Measurements from ENCODE around the gene PLCB2.

The PLCB2 gene, protein sequence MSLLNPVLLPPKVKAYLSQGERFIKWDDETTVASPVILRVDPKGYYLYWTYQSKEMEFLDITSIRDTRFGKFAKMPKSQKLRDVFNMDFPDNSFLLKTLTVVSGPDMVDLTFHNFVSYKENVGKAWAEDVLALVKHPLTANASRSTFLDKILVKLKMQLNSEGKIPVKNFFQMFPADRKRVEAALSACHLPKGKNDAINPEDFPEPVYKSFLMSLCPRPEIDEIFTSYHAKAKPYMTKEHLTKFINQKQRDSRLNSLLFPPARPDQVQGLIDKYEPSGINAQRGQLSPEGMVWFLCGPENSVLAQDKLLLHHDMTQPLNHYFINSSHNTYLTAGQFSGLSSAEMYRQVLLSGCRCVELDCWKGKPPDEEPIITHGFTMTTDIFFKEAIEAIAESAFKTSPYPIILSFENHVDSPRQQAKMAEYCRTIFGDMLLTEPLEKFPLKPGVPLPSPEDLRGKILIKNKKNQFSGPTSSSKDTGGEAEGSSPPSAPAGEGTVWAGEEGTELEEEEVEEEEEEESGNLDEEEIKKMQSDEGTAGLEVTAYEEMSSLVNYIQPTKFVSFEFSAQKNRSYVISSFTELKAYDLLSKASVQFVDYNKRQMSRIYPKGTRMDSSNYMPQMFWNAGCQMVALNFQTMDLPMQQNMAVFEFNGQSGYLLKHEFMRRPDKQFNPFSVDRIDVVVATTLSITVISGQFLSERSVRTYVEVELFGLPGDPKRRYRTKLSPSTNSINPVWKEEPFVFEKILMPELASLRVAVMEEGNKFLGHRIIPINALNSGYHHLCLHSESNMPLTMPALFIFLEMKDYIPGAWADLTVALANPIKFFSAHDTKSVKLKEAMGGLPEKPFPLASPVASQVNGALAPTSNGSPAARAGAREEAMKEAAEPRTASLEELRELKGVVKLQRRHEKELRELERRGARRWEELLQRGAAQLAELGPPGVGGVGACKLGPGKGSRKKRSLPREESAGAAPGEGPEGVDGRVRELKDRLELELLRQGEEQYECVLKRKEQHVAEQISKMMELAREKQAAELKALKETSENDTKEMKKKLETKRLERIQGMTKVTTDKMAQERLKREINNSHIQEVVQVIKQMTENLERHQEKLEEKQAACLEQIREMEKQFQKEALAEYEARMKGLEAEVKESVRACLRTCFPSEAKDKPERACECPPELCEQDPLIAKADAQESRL

DNA sequence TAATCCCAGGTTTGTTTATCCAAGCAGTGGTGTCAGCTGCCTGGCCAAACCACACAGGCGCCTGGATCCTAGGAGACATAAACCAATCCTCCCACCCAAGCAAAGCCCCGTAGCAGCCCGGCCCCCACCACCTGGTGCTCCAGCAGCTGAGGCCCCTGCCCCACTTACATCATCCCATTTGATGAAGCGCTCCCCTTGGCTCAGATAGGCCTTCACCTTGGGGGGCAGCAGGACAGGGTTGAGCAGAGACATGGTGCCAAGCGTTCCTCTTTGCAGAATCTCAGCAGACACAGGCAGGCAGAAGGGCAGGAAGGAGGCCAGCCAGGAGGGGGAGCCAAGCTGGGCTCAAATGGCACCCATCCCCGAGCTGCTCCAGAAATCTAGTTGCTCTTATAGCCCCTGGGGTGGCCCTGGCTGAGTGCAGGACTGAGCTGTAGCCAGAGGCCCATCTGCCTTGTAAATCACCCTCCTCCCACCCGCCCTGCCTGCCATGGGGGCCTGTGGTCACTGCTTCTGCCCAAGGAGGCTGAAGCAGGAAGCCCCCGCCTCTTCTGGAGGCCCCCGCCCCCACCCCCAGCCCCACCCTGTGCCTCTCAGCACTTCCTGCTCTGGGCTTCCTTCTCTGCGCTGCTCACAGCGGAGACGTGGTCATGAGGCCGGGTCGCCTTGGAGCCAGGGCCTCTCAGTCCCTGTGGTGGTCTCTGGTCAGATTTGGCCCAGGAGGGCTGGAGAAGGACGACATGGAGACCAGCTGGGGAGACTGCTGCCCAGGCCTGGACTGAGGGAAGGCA is at the start of gene PLCB2:
TSS of gene PLCB2 (minus strand) at position 515 of the 791 bp plus-strand sequence. CDS start at position 252, 263 bp downstream.
- Histone ChIP-seq H3K4me3 (ENCODE audit: low read length) (peak within 1 kb of the TSS; percentile 61), H3K9ac (ENCODE audit: low read length) (peak within 1 kb of the TSS; percentile 61), H3K27ac (ENCODE audit: low read depth, low read length) (no peak within 1 kb of the TSS), H3K36me3 (ENCODE audit: control insufficient read depth, insufficient read depth, low read length) (peaks cover 2% of the 10 kb centered on the region), H3K4me1 (ENCODE audit: control insufficient read depth, insufficient read depth, low read length) (no peaks in the 10 kb centered on the region), H3K27me3 (ENCODE audit: control insufficient read depth, insufficient read depth, low read length) (no peaks in the 10 kb centered on the region)

DNA sequence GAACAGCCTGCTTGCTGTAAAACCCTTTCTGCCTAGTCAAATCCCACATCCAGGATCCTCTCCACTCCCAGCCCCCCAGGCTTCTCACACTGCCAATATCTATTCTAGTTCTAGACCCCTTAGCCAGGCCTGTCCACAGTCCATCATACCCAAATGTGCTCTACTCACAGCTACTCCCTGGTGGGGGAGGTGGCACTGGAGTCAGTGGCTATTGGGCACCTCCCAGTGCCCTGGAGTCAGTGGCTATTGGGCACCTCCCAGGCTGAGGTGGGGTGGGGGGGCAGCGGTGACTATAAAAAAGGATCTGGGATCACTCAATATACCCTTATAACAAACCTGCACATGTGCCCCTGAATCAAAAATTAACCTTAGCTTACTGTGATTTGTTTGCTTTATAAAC is 49.5 kb upstream of the PLCB2 start:
- Histone ChIP-seq H3K9ac (ENCODE audit: low read length) (no peak overlapping the region), H3K4me1 (ENCODE audit: control insufficient read depth, insufficient read depth, low read length) (peaks cover 3% of the 10 kb centered on the region), H3K27ac (ENCODE audit: low read depth, low read length) (no peak overlapping the region), H3K36me3 (ENCODE audit: control insufficient read depth, insufficient read depth, low read length) (no peaks in the 10 kb centered on the region), H3K4me3 (ENCODE audit: low read length) (peak overlapping the region; percentile 64), H3K27me3 (ENCODE audit: control insufficient read depth, insufficient read depth, low read length) (no peaks in the 10 kb centered on the region)

DNA sequence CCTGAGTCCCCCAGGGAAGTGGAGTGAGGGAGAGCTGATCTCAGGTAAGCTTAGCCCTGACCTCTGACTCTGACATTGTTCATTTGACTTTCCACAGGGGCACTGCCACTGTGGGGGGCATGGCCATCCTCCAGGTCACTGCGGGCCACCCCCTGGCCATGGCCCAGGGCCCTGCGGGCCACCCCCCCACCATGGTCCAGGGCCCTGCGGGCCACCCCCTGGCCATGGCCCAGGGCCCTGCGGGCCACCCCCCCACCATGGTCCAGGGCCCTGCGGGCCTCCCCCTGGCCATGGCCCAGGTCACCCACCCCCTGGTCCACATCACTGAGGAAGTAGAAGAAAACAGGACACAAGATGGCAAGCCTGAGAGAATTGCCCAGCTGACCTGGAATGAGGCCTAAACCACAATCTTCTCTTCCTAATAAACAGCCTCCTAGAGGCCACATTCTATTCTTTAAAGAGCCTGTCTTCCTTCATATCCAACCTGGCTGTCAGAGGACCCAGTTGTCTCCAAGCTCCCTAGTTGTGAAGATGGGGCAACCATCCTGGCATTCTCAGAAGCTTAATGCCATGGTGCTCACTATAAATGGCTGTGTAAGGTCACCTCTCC is 48.3 kb upstream of the PLCB2 start:
- Histone ChIP-seq H3K4me3 (ENCODE audit: low read length) (no peak overlapping the region), H3K9ac (ENCODE audit: low read length) (no peak overlapping the region), H3K36me3 (ENCODE audit: control insufficient read depth, insufficient read depth, low read length) (no peaks in the 10 kb centered on the region), H3K27ac (ENCODE audit: low read depth, low read length) (no peak overlapping the region), H3K4me1 (ENCODE audit: control insufficient read depth, insufficient read depth, low read length) (peaks cover 3% of the 10 kb centered on the region), H3K27me3 (ENCODE audit: control insufficient read depth, insufficient read depth, low read length) (no peaks in the 10 kb centered on the region)

DNA sequence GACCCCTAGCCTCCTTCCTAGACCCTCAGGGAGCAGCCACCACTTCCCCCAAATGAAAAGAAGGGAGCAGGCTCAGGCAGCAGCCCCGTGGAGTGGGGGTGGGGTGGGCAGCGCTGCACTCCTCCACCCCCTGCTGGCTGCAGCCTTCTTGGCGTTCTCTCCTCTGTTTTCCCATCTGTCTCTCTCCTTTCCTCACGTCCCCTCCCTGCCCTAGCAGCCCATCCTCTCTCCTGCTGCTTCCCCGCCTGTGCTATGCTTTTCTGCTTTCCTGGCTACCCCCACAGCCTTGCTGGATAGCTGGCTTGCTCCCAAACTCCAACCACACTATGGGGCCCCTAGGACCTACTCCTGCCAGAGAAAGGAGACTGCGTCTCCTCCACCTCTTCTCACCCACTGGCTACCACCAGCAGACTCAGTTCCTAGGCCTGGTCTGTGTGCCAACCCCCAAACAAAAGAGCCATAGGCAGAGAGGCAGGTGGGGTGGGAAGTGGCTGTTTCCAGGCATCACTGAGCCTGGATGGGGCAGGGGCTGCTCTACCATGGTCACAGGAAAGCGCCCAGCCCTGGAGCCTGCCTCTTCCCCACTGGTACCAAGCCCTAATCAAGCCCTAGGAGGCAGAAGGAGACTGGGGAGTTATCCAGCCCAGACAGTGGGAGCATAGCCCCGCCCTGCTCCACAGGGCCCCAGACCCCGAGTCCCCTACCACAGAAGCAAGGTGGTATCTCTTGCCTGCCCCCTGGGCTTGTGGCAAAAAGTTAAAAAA is 46.9 kb upstream of the PLCB2 start:
- Histone ChIP-seq H3K9ac (ENCODE audit: low read length) (no peak overlapping the region), H3K36me3 (ENCODE audit: control insufficient read depth, insufficient read depth, low read length) (no peaks in the 10 kb centered on the region), H3K27me3 (ENCODE audit: control insufficient read depth, insufficient read depth, low read length) (no peaks in the 10 kb centered on the region), H3K27ac (ENCODE audit: low read depth, low read length) (no peak overlapping the region), H3K4me3 (ENCODE audit: low read length) (no peak overlapping the region), H3K4me1 (ENCODE audit: control insufficient read depth, insufficient read depth, low read length) (peaks cover 3% of the 10 kb centered on the region)

DNA sequence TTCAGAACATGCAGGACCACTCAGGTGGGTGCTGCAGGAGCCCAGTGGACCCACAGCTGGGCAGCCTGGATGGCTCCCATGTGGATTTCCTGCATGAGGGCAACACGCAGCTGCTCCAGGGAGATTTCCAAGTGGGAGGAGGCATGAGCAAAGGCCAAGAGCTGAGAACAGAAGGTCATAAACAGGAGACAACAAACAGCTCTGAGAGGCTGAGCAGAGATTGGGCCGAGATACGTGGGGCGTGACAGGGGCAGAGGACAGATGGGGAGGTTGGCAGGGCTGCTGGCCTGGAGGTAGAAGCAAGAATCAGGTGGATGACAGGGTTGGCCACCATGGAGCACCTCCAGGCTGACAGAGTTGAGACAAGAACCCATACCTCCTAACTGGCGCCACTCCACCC is 46.0 kb upstream of the PLCB2 start:
- Histone ChIP-seq H3K4me3 (ENCODE audit: low read length) (peak overlapping the region; percentile 64), H3K9ac (ENCODE audit: low read length) (no peak overlapping the region), H3K27me3 (ENCODE audit: control insufficient read depth, insufficient read depth, low read length) (no peaks in the 10 kb centered on the region), H3K27ac (ENCODE audit: low read depth, low read length) (no peak overlapping the region), H3K36me3 (ENCODE audit: control insufficient read depth, insufficient read depth, low read length) (no peaks in the 10 kb centered on the region), H3K4me1 (ENCODE audit: control insufficient read depth, insufficient read depth, low read length) (peaks cover 3% of the 10 kb centered on the region)

DNA sequence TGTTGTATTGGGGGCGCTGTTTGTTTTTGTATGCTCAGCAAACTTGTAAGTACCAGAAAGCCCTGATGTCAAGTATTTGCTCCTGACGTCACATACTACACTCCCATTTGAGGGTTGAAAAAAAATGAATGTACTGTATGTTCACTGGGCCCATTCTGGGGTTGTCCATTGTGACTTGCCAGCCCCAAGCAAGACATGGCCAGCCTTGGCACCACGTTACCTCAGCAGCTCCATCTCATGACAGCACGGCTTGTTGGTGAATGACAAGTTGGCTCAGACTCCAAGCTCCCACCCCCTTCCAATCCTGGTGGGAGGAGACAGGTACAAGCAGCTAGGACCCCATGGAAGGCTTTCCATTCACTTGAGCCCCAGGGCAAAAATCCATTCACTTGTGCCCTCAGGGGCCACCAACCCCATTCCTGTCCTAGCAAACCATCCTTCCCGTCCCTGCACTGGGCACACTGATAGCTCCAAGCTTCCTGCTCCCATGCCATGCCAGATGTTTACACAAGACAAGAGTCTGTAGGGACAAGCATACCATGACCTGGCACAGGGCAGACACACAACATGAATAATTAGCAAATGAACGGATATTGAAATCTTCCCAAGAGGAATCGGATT is 44.7 kb upstream of the PLCB2 start:
- H3K27ac ChIP-seq (ENCODE audit: low read depth, low read length): no peak overlapping the region
- peak overlapping the region; percentile 64 for H3K4me3 ChIP-seq (ENCODE audit: low read length)
- no peaks in the 10 kb centered on the region for H3K27me3 ChIP-seq (ENCODE audit: control insufficient read depth, insufficient read depth, low read length)
- no peaks in the 10 kb centered on the region for H3K4me1 ChIP-seq (ENCODE audit: control insufficient read depth, insufficient read depth, low read length)
- no peaks in the 10 kb centered on the region for H3K36me3 ChIP-seq (ENCODE audit: control insufficient read depth, insufficient read depth, low read length)
- H3K9ac ChIP-seq (ENCODE audit: low read length): peak overlapping the region; percentile 6

DNA sequence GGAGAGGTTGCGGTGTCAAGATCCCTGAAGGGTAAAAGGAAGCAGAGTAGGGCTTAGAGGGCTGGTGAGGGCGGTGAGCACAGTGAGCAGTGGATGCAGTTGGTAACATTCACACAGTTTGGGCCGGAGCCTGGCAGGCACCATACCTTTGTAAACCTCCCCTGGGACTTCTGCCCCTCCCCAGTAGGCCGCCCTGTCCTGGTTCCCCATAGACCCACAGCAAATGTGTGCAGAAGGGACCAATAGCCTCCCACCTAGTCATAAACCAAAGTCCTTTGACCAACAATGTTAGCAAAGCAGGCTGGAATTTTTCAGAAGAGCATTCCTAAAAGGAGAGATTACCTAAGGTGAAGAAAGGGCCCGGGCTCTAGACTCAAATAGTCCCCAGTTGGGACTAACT is 41.4 kb upstream of the PLCB2 start:
- H3K27me3 ChIP-seq (ENCODE audit: control insufficient read depth, insufficient read depth, low read length): no peaks in the 10 kb centered on the region
- no peak overlapping the region for H3K9ac ChIP-seq (ENCODE audit: low read length)
- no peaks in the 10 kb centered on the region for H3K36me3 ChIP-seq (ENCODE audit: control insufficient read depth, insufficient read depth, low read length)
- H3K4me3 ChIP-seq (ENCODE audit: low read length): no peak overlapping the region
- no peaks in the 10 kb centered on the region for H3K4me1 ChIP-seq (ENCODE audit: control insufficient read depth, insufficient read depth, low read length)
- H3K27ac ChIP-seq (ENCODE audit: low read depth, low read length): no peak overlapping the region

DNA sequence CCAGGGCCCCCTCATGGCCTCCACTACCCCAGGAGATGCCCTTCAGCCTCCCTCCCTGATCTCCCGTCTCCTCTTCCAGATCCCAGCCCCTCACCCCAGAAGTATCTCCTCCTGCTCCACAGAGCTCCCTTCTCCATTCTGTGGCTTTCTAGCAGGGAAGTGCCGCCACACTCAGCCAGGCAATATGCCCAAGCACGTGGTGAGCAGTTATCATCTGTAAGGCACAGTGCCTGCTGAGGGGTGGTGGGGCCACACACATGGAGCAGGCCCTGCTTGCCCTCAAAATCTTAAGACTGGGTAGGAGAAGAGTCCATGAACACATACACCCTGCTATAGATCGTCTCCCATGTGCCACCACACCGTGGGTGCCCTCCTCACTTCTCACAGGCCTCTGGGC is 40.7 kb upstream of the PLCB2 start:
- Histone ChIP-seq H3K4me3 (ENCODE audit: low read length) (no peak overlapping the region), H3K36me3 (ENCODE audit: control insufficient read depth, insufficient read depth, low read length) (no peaks in the 10 kb centered on the region), H3K9ac (ENCODE audit: low read length) (peak overlapping the region; percentile 56), H3K4me1 (ENCODE audit: control insufficient read depth, insufficient read depth, low read length) (peaks cover 4% of the 10 kb centered on the region), H3K27me3 (ENCODE audit: control insufficient read depth, insufficient read depth, low read length) (no peaks in the 10 kb centered on the region), H3K27ac (ENCODE audit: low read depth, low read length) (peak overlapping the region; percentile 21)

DNA sequence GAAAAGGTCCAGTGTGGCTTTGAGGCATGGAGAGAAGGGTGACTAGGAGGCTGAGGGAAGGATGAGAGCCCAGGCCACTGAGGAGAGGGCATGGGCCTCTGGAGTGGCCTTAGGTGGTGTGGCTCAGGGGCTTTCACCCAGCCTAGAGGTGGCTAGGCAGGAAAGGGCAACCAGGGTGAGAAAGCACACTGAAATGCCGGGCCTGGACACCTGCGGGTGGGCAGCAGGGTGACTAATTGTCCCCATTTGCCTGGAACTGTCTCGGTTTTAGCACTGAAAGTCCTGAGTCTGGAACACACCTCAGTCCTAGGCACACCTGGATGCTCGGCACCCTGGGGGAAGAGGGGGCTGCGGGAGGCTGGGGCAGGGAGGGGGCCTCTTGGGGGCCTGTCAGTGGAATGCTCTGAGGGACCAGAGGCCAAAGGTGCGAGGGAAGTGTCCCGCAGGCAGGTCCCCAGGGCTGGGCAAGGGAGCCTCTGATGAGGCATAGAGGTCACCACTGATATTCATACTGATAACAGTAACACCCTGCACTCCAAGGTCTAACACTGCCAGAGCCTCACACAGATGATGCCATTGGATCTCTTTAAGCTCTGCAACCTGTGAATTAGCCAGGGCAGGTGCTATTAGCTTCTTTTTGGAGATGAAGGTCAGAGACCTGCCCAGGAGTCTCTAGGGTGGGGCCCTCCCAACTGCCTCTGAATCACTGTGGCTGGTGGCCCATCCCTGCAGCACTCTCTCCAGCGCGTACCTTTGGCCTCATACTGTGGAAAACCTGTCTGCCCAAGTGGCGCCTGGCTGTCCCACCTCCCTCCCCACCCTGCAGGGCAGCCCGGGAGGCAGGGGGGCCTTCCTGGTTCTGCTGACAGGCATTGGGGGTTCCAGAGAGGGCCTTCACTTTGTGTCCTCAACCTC is 40.1 kb upstream of the PLCB2 start:
- H3K36me3 ChIP-seq (ENCODE audit: control insufficient read depth, insufficient read depth, low read length): no peaks in the 10 kb centered on the region
- no peak overlapping the region for H3K9ac ChIP-seq (ENCODE audit: low read length)
- no peak overlapping the region for H3K4me3 ChIP-seq (ENCODE audit: low read length)
- peak overlapping the region; percentile 3 for H3K27ac ChIP-seq (ENCODE audit: low read depth, low read length)
- H3K4me1 ChIP-seq (ENCODE audit: control insufficient read depth, insufficient read depth, low read length): peaks cover 9% of the 10 kb centered on the region
- no peaks in the 10 kb centered on the region for H3K27me3 ChIP-seq (ENCODE audit: control insufficient read depth, insufficient read depth, low read length)
